AG04450 (cell line): Measurements from ENCODE around the gene RAPGEF3. TPM values are rescaled to one million over a fixed set of nuclear protein-coding genes. Genes with fewer than 3 reads are reported as not detected.
A peak's percentile ranks its signal among the peaks of the same experiment; 100 is the strongest.

Experiments used
- CTCF ChIA-PET: fragments of 300-600, 350-600 bp; formaldehyde crosslinking; extraction: SDS; loops from one replicate; lab custom pipeline; 2022; ENCODE audit warnings: antibody characterized with exemption, inconsistent platforms; lab: Charles Lee
- POLR2A ChIA-PET: fragments of 350-600 bp; formaldehyde crosslinking; extraction: SDS; loops from one replicate; lab custom pipeline; 2021; ENCODE audit warnings: antibody characterized with exemption, inconsistent platforms; lab: Yijun Ruan, JAX
- DNase-seq: peaks from one replicate; pipeline ENCODE4 v3.0.0-alpha.2; 2011; ENCODE audit warnings: low read depth, low spot score
- H3K27ac ChIP-seq: one replicate; pipeline ENCODE4 v1.5.1; 2012; ENCODE audit warnings: low read depth, low read length, control low read depth
- H3K27me3 ChIP-seq: one replicate; pipeline ENCODE4 v1.6.0; 2012; ENCODE audit warnings: low read length; ENCODE audit not compliant: control insufficient read depth, insufficient read depth
- H3K4me3 ChIP-seq: 2 replicates; pipeline ENCODE4 v1.5.1; 2011; ENCODE audit warnings: mild to moderate bottlenecking, low read depth, low read length, control low read depth
- H3K9me3 ChIP-seq: 2 replicates; pipeline ENCODE4 v1.5.1; 2012; ENCODE audit warnings: low read length; ENCODE audit not compliant: control insufficient read depth, insufficient read depth
- polyA plus RNA-seq: library from polyadenylated mRNA; depleted of rRNA; stranded (reverse); fragments of >200 nt; gene quantifications from 2 replicates; pipeline ENCODE4 v1.2.3, GENCODE V29; 2011
- TF ChIP-seq, protein P1 (sequence below): IDR thresholded peaks from 2 replicates; pipeline ENCODE4 v1.5.1; 2011; ENCODE audit warnings: low read depth, low read length, control low read depth, inconsistent platforms

The RAPGEF3 gene
- polyA plus RNA-seq, 1 experiment = 1.7 TPM

DNA sequence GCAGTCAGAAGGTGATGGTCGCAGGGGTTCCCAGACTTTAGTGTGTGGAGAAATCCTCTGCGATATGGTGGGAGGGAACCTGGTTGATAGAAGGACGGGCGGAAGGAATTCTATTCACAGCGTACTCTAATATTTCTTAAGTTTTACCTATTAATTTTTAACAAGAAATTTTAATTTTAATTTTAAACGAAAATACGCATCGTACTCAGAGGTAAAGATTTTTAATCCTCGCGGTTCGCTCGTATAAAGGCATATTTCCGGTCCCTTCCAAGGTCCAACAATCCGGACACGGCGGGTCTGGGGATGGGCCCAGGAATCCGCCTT, 14.0 kb upstream of the RAPGEF3 start:
- CTCF ChIA-PET = interaction anchor here (0.8 to 12.2 kb wide), 7 partner anchors 13 to 191 kb away, joined by 3 to 152 read pairs (median 3); partner anchors contain the start of gene TMEM106C

GRCh38 chr12:47772094-47772660, 13.5 kb upstream of the RAPGEF3 start:
- no peak overlapping the region for H3K4me3 ChIP-seq
- POLR2A ChIA-PET = no interaction called here
- TF ChIP-seq, protein P1, sequence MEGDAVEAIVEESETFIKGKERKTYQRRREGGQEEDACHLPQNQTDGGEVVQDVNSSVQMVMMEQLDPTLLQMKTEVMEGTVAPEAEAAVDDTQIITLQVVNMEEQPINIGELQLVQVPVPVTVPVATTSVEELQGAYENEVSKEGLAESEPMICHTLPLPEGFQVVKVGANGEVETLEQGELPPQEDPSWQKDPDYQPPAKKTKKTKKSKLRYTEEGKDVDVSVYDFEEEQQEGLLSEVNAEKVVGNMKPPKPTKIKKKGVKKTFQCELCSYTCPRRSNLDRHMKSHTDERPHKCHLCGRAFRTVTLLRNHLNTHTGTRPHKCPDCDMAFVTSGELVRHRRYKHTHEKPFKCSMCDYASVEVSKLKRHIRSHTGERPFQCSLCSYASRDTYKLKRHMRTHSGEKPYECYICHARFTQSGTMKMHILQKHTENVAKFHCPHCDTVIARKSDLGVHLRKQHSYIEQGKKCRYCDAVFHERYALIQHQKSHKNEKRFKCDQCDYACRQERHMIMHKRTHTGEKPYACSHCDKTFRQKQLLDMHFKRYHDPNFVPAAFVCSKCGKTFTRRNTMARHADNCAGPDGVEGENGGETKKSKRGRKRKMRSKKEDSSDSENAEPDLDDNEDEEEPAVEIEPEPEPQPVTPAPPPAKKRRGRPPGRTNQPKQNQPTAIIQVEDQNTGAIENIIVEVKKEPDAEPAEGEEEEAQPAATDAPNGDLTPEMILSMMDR = no peak
- no peak for DNase-seq
- CTCF ChIA-PET = interaction anchor here (0.8 to 12.2 kb wide), 8 partner anchors 12 to 191 kb away, joined by 3 to 152 read pairs (median 3); partner anchors contain the start of gene TMEM106C
- no peak overlapping the region for H3K27ac ChIP-seq
- H3K9me3 ChIP-seq = no peaks in the 10 kb centered on the region
- no peaks in the 10 kb centered on the region for H3K27me3 ChIP-seq

More for the DNA sequence above, 14.0 kb upstream of the RAPGEF3 start:
- Histone ChIP-seq H3K27me3 (no peaks in the 10 kb centered on the region), H3K27ac (no peak overlapping the region), H3K9me3 (no peaks in the 10 kb centered on the region), H3K4me3 (peak overlapping the region; percentile 66)
- no peak for DNase-seq
- TF ChIP-seq, protein P1 = no peak
- POLR2A ChIA-PET = no interaction called here

GRCh38 chr12:47771304-47771703, 12.6 kb upstream of the RAPGEF3 start:
- POLR2A ChIA-PET = no interaction called here

GRCh38 chr12:47770086-47770726, 11.5 kb upstream of the RAPGEF3 start:
- TF ChIP-seq, protein P1 = no peak
- Histone ChIP-seq H3K27ac (no peak overlapping the region), H3K4me3 (no peak overlapping the region), H3K27me3 (no peaks in the 10 kb centered on the region), H3K9me3 (no peaks in the 10 kb centered on the region)
- CTCF ChIA-PET = interaction anchor here (0.8 to 6.6 kb wide), 8 partner anchors 9 to 179 kb away, joined by 3 to 86 read pairs (median 4); partner anchors contain the start of gene RAPGEF3
- POLR2A ChIA-PET = interaction anchor here (0.5 kb wide), 1 partner anchor 12 kb away, joined by 3 read pairs; the partner anchor contains the start of gene RAPGEF3
- no peak for DNase-seq

More at GRCh38 chr12:47771304-47771703, 12.6 kb upstream of the RAPGEF3 start:
- H3K27ac ChIP-seq = no peak overlapping the region
- no peak for DNase-seq
- CTCF ChIA-PET = interaction anchor here (0.6 to 12.2 kb wide), 4 partner anchors 29 to 130 kb away, joined by 3 to 152 read pairs (median 44); no protein-coding TSS in a partner anchor
- TF ChIP-seq, protein P1 = no peak
- no peaks in the 10 kb centered on the region for H3K27me3 ChIP-seq
- H3K9me3 ChIP-seq = no peaks in the 10 kb centered on the region
- H3K4me3 ChIP-seq = no peak overlapping the region
